K562 (cell line): ENCODE results near the gene TMC1. TPM values are rescaled to one million over a fixed set of nuclear protein-coding genes. Genes with fewer than 3 reads are reported as not detected.

Source experiments
- ATAC-seq: fragments of 200-7000 bp; cut with Tn5 transposase; 3 replicates; pipeline ENCODE4 v1.9.1; 2020; ENCODE audit warnings: moderate library complexity
- BruUV-seq: library from RNA; stranded (reverse); fragments of 400-500 nt; replicated peaks from 2 replicates; lab custom pipeline; 2021; lab: Mats Ljungman, UMichigan
- CTCF ChIA-PET: fragments of 300-600 bp; formaldehyde crosslinking; extraction: SDS; loops from one replicate; lab custom pipeline; 2021; ENCODE audit warnings: low intra/inter-chr PET ratio; lab: Yijun Ruan, JAX
- POLR2A ChIA-PET: fragments of 300-600, 350-650 bp; sonication (Branson Sonifier 250); formaldehyde crosslinking; extraction: SDS; loops from one replicate; lab custom pipeline; 2021; ENCODE audit warnings: antibody characterized with exemption, inconsistent platforms; lab: Yijun Ruan, JAX
- DNase-seq, 4 experiments: peaks; one replicate each; pipeline versions ENCODE4 v3.0.0 to v3.0.0-alpha.2; 2011 to 2018; ENCODE audit warnings: low spot score in 3 of 4, mixed read lengths in 3 of 4; ENCODE audit errors: extremely low read depth in 1 of 4
- FAIRE-seq: peaks from 2 replicates; lab custom pipeline; 2011; peaks lifted over from hg19 to GRCh38; lab: Jason Lieb, UNC
- H2AFZ ChIP-seq: 2 replicates; pipeline ENCODE4 v1.6.0; 2011; ENCODE audit warnings: low read depth, low read length, control low read depth, inconsistent platforms
- H3K27ac ChIP-seq: fragments of 200-600 bp; 3 replicates; pipeline ENCODE4 v1.8.0; 2011; ENCODE audit warnings: low read depth, mild to moderate bottlenecking, control low read depth, inconsistent platforms, low read length, moderate library complexity, mixed read lengths; ENCODE audit errors: extremely low read depth
- H3K27me3 ChIP-seq, 2 experiments: fragments of 300-600 bp in 1 of 2; 2 replicates in 1 of 2; 3 replicates in 1 of 2; pipeline versions ENCODE4 v1.6.0 to v1.8.0; 2011; ENCODE audit warnings: inconsistent platforms in 2 of 2, low read length in 2 of 2, mild to moderate bottlenecking in 1 of 2, mixed read lengths in 1 of 2, moderate library complexity in 1 of 2; ENCODE audit not compliant: control insufficient read depth in 2 of 2, insufficient read depth in 2 of 2
- H3K36me3 ChIP-seq: fragments of 300-600 bp; 3 replicates; pipeline ENCODE4 v1.8.0; 2011; ENCODE audit warnings: mild to moderate bottlenecking, low read length, inconsistent platforms; ENCODE audit not compliant: control insufficient read depth, insufficient read depth
- H3K4me1 ChIP-seq, 2 experiments: fragments of 200-600 bp in 1 of 2; replicated peaks in 1 of 2; 2 replicates in 1 of 2; 3 replicates in 1 of 2; pipeline versions ENCODE4 v1.5.1 to v1.8.0; 2011; ENCODE audit warnings: inconsistent platforms in 2 of 2, low read length in 2 of 2, mild to moderate bottlenecking in 1 of 2, mixed read lengths in 1 of 2, moderate library complexity in 1 of 2; ENCODE audit not compliant: control insufficient read depth in 2 of 2, insufficient read depth in 2 of 2
- H3K4me2 ChIP-seq: 2 replicates; pipeline ENCODE4 v1.6.1; 2011; ENCODE audit warnings: low read length, control low read depth, inconsistent platforms, mixed read lengths; ENCODE audit not compliant: insufficient read depth
- H3K4me3 ChIP-seq: fragments of 200-600 bp; sonication (generic), shearing (Covaris generic); 2 replicates; pipeline ENCODE4 v1.5.1; 2016; ENCODE audit warnings: control low read depth, inconsistent platforms
- H3K79me2 ChIP-seq: fragments of 200-600 bp; 3 replicates; pipeline ENCODE4 v1.8.0; 2011; ENCODE audit warnings: low read length, inconsistent platforms; ENCODE audit not compliant: control insufficient read depth, insufficient read depth
- H3K9ac ChIP-seq, 2 experiments: 2 replicates each; pipeline versions ENCODE4 v1.6.0 to v1.6.1; 2011; ENCODE audit warnings: low read depth in 2 of 2, low read length in 2 of 2, control low read depth in 1 of 2, inconsistent platforms in 1 of 2, mild to moderate bottlenecking in 1 of 2, mixed read lengths in 1 of 2; ENCODE audit not compliant: insufficient read depth in 1 of 2
- H3K9me1 ChIP-seq: one replicate; pipeline ENCODE4 v1.6.0; 2011; ENCODE audit warnings: inconsistent platforms, mild to moderate bottlenecking, low read length, moderate library complexity; ENCODE audit not compliant: control insufficient read depth, insufficient read depth
- H3K9me3 ChIP-seq: replicated peaks from 2 replicates; pipeline ENCODE4 v1.5.1; 2011; ENCODE audit warnings: low read depth, low read length, inconsistent platforms; ENCODE audit not compliant: control insufficient read depth, insufficient read depth
- H4K20me1 ChIP-seq: replicated peaks from 2 replicates; pipeline ENCODE4 v1.6.1; 2011; ENCODE audit warnings: low read length, inconsistent platforms, mixed read lengths; ENCODE audit not compliant: control insufficient read depth, insufficient read depth
- DDX20 ChIP-seq: fragments of 450-650 bp; IDR thresholded peaks from 2 replicates; pipeline ENCODE4 v1.6.1; 2016; ENCODE audit warnings: missing genetic modification characterization, low read depth, mild to moderate bottlenecking, missing compliant biosample characterization, moderate library complexity
- PURB ChIP-seq: sonication (generic); formaldehyde crosslinking; IDR thresholded peaks from 2 replicates; pipeline ENCODE4 v1.9.0; 2021; ENCODE audit warnings: low read depth, mild to moderate bottlenecking, missing genetic modification reagents
- RBM39 ChIP-seq: fragments of 200-400 bp; formaldehyde crosslinking; optimal IDR thresholded peaks from 2 replicates; pipeline ENCODE3; 2018; ENCODE audit warnings: low read depth, low read length
- ZNF354B ChIP-seq: fragments of 250-450 bp; sonication (Bioruptor Pico); IDR thresholded peaks from 2 replicates; pipeline ENCODE4 v1.4.0; 2020
- ZNF584 ChIP-seq: fragments of 200-800 bp; sonication (Bioruptor generic); IDR thresholded peaks from 2 replicates; pipeline ENCODE4 v1.6.1; 2016; ENCODE audit warnings: low read depth, mild to moderate bottlenecking, missing genetic modification characterization, missing compliant biosample characterization
- ZNF717 ChIP-seq: fragments of 250-450 bp; sonication (Bioruptor Pico); IDR thresholded peaks from 2 replicates; pipeline ENCODE4 v1.5.0; 2021
- WGBS: fragments of 100-300 bp; shearing (Covaris generic); methylation state at CpG from one replicate; pipeline ENCODE4 v1.1.6; 2016; ENCODE audit warnings: low coverage, mixed read lengths; ENCODE audit not compliant: insufficient coverage; ENCODE audit errors: missing lambda C conversion rate; 5-methylcytosine and 5-hydroxymethylcytosine counted together
- in situ Hi-C: fragments of 300-500 bp; cut with MboI; formaldehyde crosslinking; loops from 4 replicates; pipeline ENCODE4 v1.15.0; 2018; ENCODE audit warnings: inconsistent platforms, mixed read lengths
- intact Hi-C: fragments of 100-400 bp; cut with micrococcal nuclease; formaldehyde crosslinking; loops from 2 replicates; pipeline ENCODE4 v1.14.2; 2022
- polyA plus RNA-seq, 8 experiments: library from polyadenylated mRNA; depleted of rRNA in 4 of 8; stranded (reverse) in 5 of 8; unstranded in 3 of 8; fragments of >200 nt; fragmentation: Nextera tagmentation in 2 of 8; fragmentation: Illumina TruSeq in 1 of 8; extraction: Ambion mirVana in 2 of 8; extraction: Trizol in 1 of 8; gene quantifications; 2 replicates each; pipeline versions ENCODE4 v1.2.1 to v1.2.3, GENCODE V29; 2011 to 2014; ENCODE audit warnings: inconsistent platforms in 1 of 8, missing spikeins in 1 of 8
- total RNA-seq, 7 experiments: library from RNA; depleted of rRNA in 6 of 7; stranded (reverse); fragments of >200 nt in 6 of 7; fragmentation: Illumina TruSeq in 2 of 7; extraction: Trizol in 2 of 7; gene quantifications; 2 replicates each; pipeline versions ENCODE4 v1.2.1 to v1.2.3, GENCODE V29; 2011 to 2021; ENCODE audit warnings: low replicate concordance in 1 of 7
- TF ChIP-seq, protein P1 (sequence below): sonication (generic); formaldehyde crosslinking; IDR thresholded peaks from 2 replicates; pipeline ENCODE4 v1.8.1; 2022; ENCODE audit warnings: missing genetic modification reagents
- TF ChIP-seq, protein P2 (sequence below), 3 experiments: IDR thresholded peaks in 2 of 3; conservative IDR thresholded peaks in 1 of 3; 2 replicates each; pipeline ENCODE4 v1.5.1; 2011 to 2012; ENCODE audit warnings: low read length in 3 of 3, mild to moderate bottlenecking in 3 of 3, control low read depth in 2 of 3, improper control_type of control experiment in 1 of 3, inconsistent platforms in 1 of 3, low read depth in 1 of 3, mixed read lengths in 1 of 3, moderate library complexity in 1 of 3; ENCODE audit not compliant: insufficient read depth in 2 of 3

Gene TMC1
- total and polyA plus RNA-seq, 9 of the 15 experiments (the other 6 are each of a cell fraction or from before 2014, with no cell fraction given): 0.10 to 0.15 TPM; not detected in 7

DNA sequence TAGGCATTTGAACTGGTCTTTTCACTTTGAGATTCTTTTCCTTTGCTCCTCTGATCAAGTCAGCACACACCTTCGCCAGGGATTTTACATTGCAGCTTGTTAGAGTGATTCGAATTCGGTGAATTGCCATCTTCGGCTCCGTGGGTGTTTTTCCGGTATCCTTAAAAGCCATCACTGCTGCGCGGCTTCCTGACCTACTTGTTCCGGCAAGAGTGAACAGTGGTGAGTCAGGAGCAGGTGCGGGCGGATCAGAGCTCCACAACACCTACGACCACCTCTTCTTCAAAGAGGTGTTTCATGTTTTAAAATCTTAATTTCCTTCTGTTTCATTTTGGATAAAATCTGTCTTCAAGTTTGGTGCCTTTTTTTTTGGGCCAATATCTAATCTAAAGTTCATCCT is 134.6 kb downstream of the TMC1 start:
- intact Hi-C loops (no loop called here), in situ Hi-C loops (no loop called here)
- Histone ChIP-seq H3K27me3 (peaks cover 4 to 5% of the 10 kb centered on the region in 2 experiments; a peak in 2 of 5 replicates), H3K9ac (no peak overlapping the region), H3K9me3 (no peaks in the 10 kb centered on the region), H3K79me2 (no peaks in the 10 kb centered on the region), H4K20me1 (no peaks in the 10 kb centered on the region), H3K36me3 (no peaks in the 10 kb centered on the region), H3K9me1 (no peaks in the 10 kb centered on the region), H3K4me2 (no peak overlapping the region), H3K27ac (no peak overlapping the region), H2AFZ (no peak overlapping the region), H3K4me1 (no peaks in the 10 kb centered on the region; a peak in 1 of 5 replicates), H3K4me3 (no peak overlapping the region)
- BruUV-seq: no TSS peak
- no peak for DNase-seq
- ATAC-seq: no peak
- no peak for FAIRE-seq
- TF ChIP-seq, protein P1, sequence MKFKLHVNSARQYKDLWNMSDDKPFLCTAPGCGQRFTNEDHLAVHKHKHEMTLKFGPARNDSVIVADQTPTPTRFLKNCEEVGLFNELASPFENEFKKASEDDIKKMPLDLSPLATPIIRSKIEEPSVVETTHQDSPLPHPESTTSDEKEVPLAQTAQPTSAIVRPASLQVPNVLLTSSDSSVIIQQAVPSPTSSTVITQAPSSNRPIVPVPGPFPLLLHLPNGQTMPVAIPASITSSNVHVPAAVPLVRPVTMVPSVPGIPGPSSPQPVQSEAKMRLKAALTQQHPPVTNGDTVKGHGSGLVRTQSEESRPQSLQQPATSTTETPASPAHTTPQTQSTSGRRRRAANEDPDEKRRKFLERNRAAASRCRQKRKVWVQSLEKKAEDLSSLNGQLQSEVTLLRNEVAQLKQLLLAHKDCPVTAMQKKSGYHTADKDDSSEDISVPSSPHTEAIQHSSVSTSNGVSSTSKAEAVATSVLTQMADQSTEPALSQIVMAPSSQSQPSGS (CRISPR knock-in tag): no peak
- TF ChIP-seq PURB (CRISPR knock-in tag): no peak
- TF ChIP-seq ZNF717 (CRISPR knock-in tag): no peak
- TF ChIP-seq, protein P2, sequence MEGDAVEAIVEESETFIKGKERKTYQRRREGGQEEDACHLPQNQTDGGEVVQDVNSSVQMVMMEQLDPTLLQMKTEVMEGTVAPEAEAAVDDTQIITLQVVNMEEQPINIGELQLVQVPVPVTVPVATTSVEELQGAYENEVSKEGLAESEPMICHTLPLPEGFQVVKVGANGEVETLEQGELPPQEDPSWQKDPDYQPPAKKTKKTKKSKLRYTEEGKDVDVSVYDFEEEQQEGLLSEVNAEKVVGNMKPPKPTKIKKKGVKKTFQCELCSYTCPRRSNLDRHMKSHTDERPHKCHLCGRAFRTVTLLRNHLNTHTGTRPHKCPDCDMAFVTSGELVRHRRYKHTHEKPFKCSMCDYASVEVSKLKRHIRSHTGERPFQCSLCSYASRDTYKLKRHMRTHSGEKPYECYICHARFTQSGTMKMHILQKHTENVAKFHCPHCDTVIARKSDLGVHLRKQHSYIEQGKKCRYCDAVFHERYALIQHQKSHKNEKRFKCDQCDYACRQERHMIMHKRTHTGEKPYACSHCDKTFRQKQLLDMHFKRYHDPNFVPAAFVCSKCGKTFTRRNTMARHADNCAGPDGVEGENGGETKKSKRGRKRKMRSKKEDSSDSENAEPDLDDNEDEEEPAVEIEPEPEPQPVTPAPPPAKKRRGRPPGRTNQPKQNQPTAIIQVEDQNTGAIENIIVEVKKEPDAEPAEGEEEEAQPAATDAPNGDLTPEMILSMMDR (IDR thresholded peaks at IDR 0.05 in 2 of 3, conservative IDR thresholded peaks at IDR 0.05 in 1 of 3; ENCODE audit: insufficient read depth in 2 of 3, low read depth in 1 of 3, low read length in 3 of 3): no peak
- TF ChIP-seq RBM39: no peak
- no peak for TF ChIP-seq ZNF354B
- TF ChIP-seq DDX20 (tag): no peak
- no peak for TF ChIP-seq ZNF584 (CRISPR knock-in tag)
- WGBS: 3% methylated on average over 12 of the region's 12 CpGs
- ChIA-PET POLR2A (interaction anchor here (1.1 kb wide), 1 partner anchor 20 kb away, joined by 3 read pairs; no protein-coding TSS in a partner anchor), CTCF (no interaction called here)
